Measurements from ENCODE around the gene SERGEF. TPM values are rescaled to one million over a fixed set of nuclear protein-coding genes. Genes with fewer than 3 reads are reported as not detected.

Gene SERGEF
- total and polyA plus RNA-seq, 2 donors from 2014 or later: 33.2 to 63.0 TPM

GRCh38 chr11:17934194-17934593 is 78.7 kb downstream of the SERGEF start:
- intact Hi-C loops (cut with DNase I): no loop called here
- H3K4me3 ChIP-seq (ENCODE audit: low read length in 3 of 3): no peak overlapping the region
- DNase-seq (no peak), FAIRE-seq (no peak)
- no peaks in the 10 kb centered on the region for H3K4me1 ChIP-seq (ENCODE audit: control insufficient read depth in 2 of 3, insufficient read depth in 2 of 3, low read depth in 1 of 3, low read length in 3 of 3)
- H3K27ac ChIP-seq (ENCODE audit: low read depth in 2 of 2, low read length in 2 of 2): no peak overlapping the region
- H3K27me3 ChIP-seq (ENCODE audit: control insufficient read depth, insufficient read depth, low read length): no peaks in the 10 kb centered on the region
- TF ChIP-seq, protein P1, sequence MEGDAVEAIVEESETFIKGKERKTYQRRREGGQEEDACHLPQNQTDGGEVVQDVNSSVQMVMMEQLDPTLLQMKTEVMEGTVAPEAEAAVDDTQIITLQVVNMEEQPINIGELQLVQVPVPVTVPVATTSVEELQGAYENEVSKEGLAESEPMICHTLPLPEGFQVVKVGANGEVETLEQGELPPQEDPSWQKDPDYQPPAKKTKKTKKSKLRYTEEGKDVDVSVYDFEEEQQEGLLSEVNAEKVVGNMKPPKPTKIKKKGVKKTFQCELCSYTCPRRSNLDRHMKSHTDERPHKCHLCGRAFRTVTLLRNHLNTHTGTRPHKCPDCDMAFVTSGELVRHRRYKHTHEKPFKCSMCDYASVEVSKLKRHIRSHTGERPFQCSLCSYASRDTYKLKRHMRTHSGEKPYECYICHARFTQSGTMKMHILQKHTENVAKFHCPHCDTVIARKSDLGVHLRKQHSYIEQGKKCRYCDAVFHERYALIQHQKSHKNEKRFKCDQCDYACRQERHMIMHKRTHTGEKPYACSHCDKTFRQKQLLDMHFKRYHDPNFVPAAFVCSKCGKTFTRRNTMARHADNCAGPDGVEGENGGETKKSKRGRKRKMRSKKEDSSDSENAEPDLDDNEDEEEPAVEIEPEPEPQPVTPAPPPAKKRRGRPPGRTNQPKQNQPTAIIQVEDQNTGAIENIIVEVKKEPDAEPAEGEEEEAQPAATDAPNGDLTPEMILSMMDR (IDR thresholded peaks at IDR 0.05; ENCODE audit: borderline replicate concordance, extremely low read depth, insufficient read depth): no peak
- no peak overlapping the region for H3K9ac ChIP-seq (ENCODE audit: low read length in 3 of 3)
- H3K36me3 ChIP-seq (ENCODE audit: control insufficient read depth in 2 of 3, insufficient read depth in 3 of 3, low read length in 3 of 3): no peaks in the 10 kb centered on the region
- no peaks in the 10 kb centered on the region for H3K9me3 ChIP-seq (ENCODE audit: control insufficient read depth in 2 of 3, insufficient read depth in 1 of 3, low read length in 3 of 3)

DNA sequence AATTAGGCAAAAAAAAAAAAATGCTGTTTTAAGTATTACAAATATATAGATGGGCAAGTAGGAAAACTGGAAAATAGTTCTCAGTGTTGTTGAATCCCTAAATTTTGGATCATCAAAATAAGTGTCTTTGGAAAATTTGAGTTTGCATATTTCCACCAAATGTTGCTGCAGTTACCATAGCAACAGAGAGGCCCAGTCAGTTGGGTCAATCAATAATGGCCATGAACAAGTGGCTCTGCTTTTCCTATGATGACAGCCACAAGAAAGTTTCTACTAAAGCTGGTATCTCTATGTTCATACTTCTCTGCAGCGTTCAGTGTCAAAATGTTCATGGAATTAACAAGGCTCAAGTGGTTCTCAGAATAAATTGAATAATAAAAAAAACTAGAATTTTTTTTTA is 79.1 kb downstream of the SERGEF start:
- H3K27me3 ChIP-seq (ENCODE audit: control insufficient read depth, insufficient read depth, low read length): no peaks in the 10 kb centered on the region
- intact Hi-C loops (cut with DNase I): no loop called here
- H3K4me1 ChIP-seq (ENCODE audit: control insufficient read depth in 2 of 3, insufficient read depth in 2 of 3, low read depth in 1 of 3, low read length in 3 of 3): no peaks in the 10 kb centered on the region
- no peaks in the 10 kb centered on the region for H3K9me3 ChIP-seq (ENCODE audit: control insufficient read depth in 2 of 3, insufficient read depth in 1 of 3, low read length in 3 of 3)
- no peak overlapping the region for H3K9ac ChIP-seq (ENCODE audit: low read length in 3 of 3)
- H3K4me3 ChIP-seq (ENCODE audit: low read length in 3 of 3): no peak overlapping the region
- no peak overlapping the region for H3K27ac ChIP-seq (ENCODE audit: low read depth in 2 of 2, low read length in 2 of 2)
- TF ChIP-seq, protein P1 (IDR thresholded peaks at IDR 0.05; ENCODE audit: borderline replicate concordance, extremely low read depth, insufficient read depth): no peak
- DNase-seq (no peak), FAIRE-seq (no peak)
- H3K36me3 ChIP-seq (ENCODE audit: control insufficient read depth in 2 of 3, insufficient read depth in 3 of 3, low read length in 3 of 3): no peaks in the 10 kb centered on the region

DNA sequence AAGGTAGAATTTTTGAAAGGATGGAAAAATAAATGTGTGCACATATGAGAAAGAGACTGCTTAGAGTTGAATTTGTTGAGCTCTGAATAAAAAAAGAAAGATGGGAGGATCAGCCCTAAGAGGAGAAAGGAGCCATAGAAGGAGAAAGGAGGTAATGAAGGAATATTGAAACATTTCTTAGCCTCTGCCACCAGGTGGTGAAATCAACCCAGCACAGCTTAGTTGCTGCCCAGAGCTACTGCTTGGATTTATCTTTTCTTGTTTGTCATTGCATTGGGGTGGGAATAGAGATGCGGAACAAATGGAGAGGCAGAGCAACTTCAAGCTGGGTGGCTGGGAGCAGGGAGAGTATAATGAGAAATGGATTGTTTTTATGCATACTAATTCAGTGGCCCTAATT is 80.4 kb downstream of the SERGEF start:
- Histone ChIP-seq H3K27me3 (ENCODE audit: control insufficient read depth, insufficient read depth, low read length) (no peaks in the 10 kb centered on the region), H3K9ac (ENCODE audit: low read length in 3 of 3) (no peak overlapping the region), H3K36me3 (ENCODE audit: control insufficient read depth in 2 of 3, insufficient read depth in 3 of 3, low read length in 3 of 3) (no peaks in the 10 kb centered on the region), H3K9me3 (ENCODE audit: control insufficient read depth in 2 of 3, insufficient read depth in 1 of 3, low read length in 3 of 3) (no peaks in the 10 kb centered on the region), H3K4me1 (ENCODE audit: control insufficient read depth in 2 of 3, insufficient read depth in 2 of 3, low read depth in 1 of 3, low read length in 3 of 3) (peaks cover 0 to 4% (median 0%) of the 10 kb centered on the region in 3 donors), H3K27ac (ENCODE audit: low read depth in 2 of 2, low read length in 2 of 2) (no peak overlapping the region), H3K4me3 (ENCODE audit: low read length in 3 of 3) (no peak overlapping the region)
- intact Hi-C loops (cut with DNase I): no loop called here
- FAIRE-seq: no peak
- TF ChIP-seq, protein P1 (IDR thresholded peaks at IDR 0.05; ENCODE audit: borderline replicate concordance, extremely low read depth, insufficient read depth): no peak
- DNase-seq: no peak

GRCh38 chr11:17931595-17931994 is 81.3 kb downstream of the SERGEF start:
- TF ChIP-seq, protein P1 (IDR thresholded peaks at IDR 0.05; ENCODE audit: borderline replicate concordance, extremely low read depth, insufficient read depth): no peak
- Histone ChIP-seq H3K36me3 (ENCODE audit: control insufficient read depth in 2 of 3, insufficient read depth in 3 of 3, low read length in 3 of 3) (no peaks in the 10 kb centered on the region), H3K9me3 (ENCODE audit: control insufficient read depth in 2 of 3, insufficient read depth in 1 of 3, low read length in 3 of 3) (no peaks in the 10 kb centered on the region), H3K27ac (ENCODE audit: low read depth in 2 of 2, low read length in 2 of 2) (no peak overlapping the region), H3K4me1 (ENCODE audit: control insufficient read depth in 2 of 3, insufficient read depth in 2 of 3, low read depth in 1 of 3, low read length in 3 of 3) (peaks cover 0 to 4% (median 0%) of the 10 kb centered on the region in 3 donors), H3K27me3 (ENCODE audit: control insufficient read depth, insufficient read depth, low read length) (no peaks in the 10 kb centered on the region), H3K4me3 (ENCODE audit: low read length in 3 of 3) (no peak overlapping the region), H3K9ac (ENCODE audit: low read length in 3 of 3) (no peak overlapping the region)
- FAIRE-seq (no peak), DNase-seq (no peak)
- intact Hi-C loops (cut with DNase I): no loop called here

Measured in kidney (tissue), 14 donors.